Gastroesophageal sphincter (tissue), 4 donors: ENCODE measurements around the gene CSTB. TPM values are rescaled to one million over a fixed set of nuclear protein-coding genes. Genes with fewer than 3 reads are reported as not detected.

Experiments
- ATAC-seq: fragments of 150-250 bp; one replicate; pipeline ENCODE4 v1.9.1; 2016; ENCODE audit warnings: mild to moderate bottlenecking, moderate library complexity
- H3K27ac ChIP-seq, 4 donors: fragments of 200-600 bp; sonication (generic) in 3 of 4; 1 replicate in 3 of 4; 2 replicates in 1 of 4; pipeline ENCODE4 v1.5.1; 2016 to 2019
- H3K27me3 ChIP-seq: fragments of 200-600 bp; sonication (generic); one replicate; pipeline ENCODE4 v1.5.1; 2019
- H3K36me3 ChIP-seq, 2 donors: fragments of 200-600 bp; sonication (generic); one replicate each; pipeline ENCODE4 v1.5.1; 2019; ENCODE audit warnings: control low read depth in 1 of 2
- H3K4me1 ChIP-seq, 3 donors: fragments of 200-600 bp; sonication (generic); 1 replicate in 2 of 3; 2 replicates in 1 of 3; pipeline ENCODE4 v1.5.1; 2016 to 2019; ENCODE audit warnings: control low read depth in 2 of 3
- H3K4me3 ChIP-seq, 2 donors: fragments of 200-600 bp; sonication (generic); one replicate each; pipeline ENCODE4 v1.5.1; 2019; ENCODE audit warnings: mild to moderate bottlenecking in 1 of 2, moderate library complexity in 1 of 2
- H3K9me3 ChIP-seq, 3 donors: fragments of 200-600 bp; sonication (generic); one replicate each; pipeline ENCODE4 v1.5.1; 2017 to 2019; ENCODE audit warnings: control low read depth in 2 of 3
- EP300 ChIP-seq: sonication (generic); formaldehyde crosslinking; IDR thresholded peaks from one replicate; pipeline ENCODE4 v1.6.1; 2017; ENCODE audit warnings: antibody characterized with exemption, mild to moderate bottlenecking
- POLR2A ChIP-seq, 2 donors: fragments of 450-650 bp; IDR thresholded peaks; one replicate each; pipeline ENCODE4 v1.6.1; 2017; ENCODE audit warnings: antibody characterized with exemption in 2 of 2, mild to moderate bottlenecking in 2 of 2, moderate library complexity in 1 of 2
- POLR2AphosphoS5 ChIP-seq: sonication (generic); formaldehyde crosslinking; IDR thresholded peaks from one replicate; pipeline ENCODE4 v1.6.1; 2017; ENCODE audit warnings: antibody characterized with exemption
- WGBS, 2 donors: methylation state at CpG; one replicate each; pipeline ENCODE4 v1.1.5; 2018; ENCODE audit warnings: low coverage in 1 of 2; 5-methylcytosine and 5-hydroxymethylcytosine counted together
- total RNA-seq, 4 donors: library from RNA; depleted of rRNA; stranded (reverse); fragments of >200 nt; gene quantifications; one replicate each; pipeline ENCODE4 v1.1.0, GENCODE V29; 2016
- TF ChIP-seq, protein P1 (sequence below), 4 experiments: fragments of 200-600 bp in 2 of 4; fragments of 450-650 bp in 2 of 4; sonication (generic) in 1 of 4; IDR thresholded peaks; one replicate each; pipeline ENCODE4 v1.5.1; 2017 to 2019; ENCODE audit warnings: antibody characterized with exemption in 4 of 4, mild to moderate bottlenecking in 2 of 4, moderate library complexity in 2 of 4

The CSTB gene
- total RNA-seq, 4 donors from 2014 or later: 8.9 to 22.2 (median 10.1) TPM

DNA sequence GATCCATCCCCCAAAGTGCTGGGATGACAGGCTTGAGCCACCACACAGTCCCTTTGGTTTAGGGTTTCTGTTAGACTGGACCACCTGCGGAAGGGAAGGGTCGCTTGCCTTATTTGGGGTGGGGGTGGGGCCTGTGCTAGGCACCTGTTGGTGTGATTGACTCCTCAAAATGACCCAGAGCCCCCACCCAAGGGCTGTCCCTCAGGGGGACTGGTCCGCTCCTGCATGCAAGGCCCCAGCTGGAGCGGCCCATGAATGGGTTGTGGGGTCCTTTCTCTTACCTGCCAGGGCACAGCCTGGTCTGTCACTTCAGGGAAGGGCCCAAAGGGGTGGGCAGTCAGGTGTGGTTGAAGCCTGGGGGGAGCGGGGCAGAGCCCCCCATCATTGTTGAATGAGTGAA, 1.8 kb upstream of the CSTB start:
- H3K27me3 ChIP-seq: no peaks in the 10 kb centered on the region
- peaks cover 0 to 21% (median 6%) of the 10 kb centered on the region in 3 donors for H3K4me1 ChIP-seq
- no peak overlapping the region for H3K27ac ChIP-seq
- peaks cover 0 to 20% of the 10 kb centered on the region in 2 donors for H3K36me3 ChIP-seq
- WGBS, 2 donors: no CpG with 5 or more reads among the region's 5 CpGs
- no peak for ATAC-seq
- no peaks in the 10 kb centered on the region for H3K9me3 ChIP-seq
- TF ChIP-seq EP300 (no peak), POLR2AphosphoS5 (no peak), POLR2A (IDR thresholded peaks at IDR 0.05) (no peak)
- H3K4me3 ChIP-seq: no peak overlapping the region

DNA sequence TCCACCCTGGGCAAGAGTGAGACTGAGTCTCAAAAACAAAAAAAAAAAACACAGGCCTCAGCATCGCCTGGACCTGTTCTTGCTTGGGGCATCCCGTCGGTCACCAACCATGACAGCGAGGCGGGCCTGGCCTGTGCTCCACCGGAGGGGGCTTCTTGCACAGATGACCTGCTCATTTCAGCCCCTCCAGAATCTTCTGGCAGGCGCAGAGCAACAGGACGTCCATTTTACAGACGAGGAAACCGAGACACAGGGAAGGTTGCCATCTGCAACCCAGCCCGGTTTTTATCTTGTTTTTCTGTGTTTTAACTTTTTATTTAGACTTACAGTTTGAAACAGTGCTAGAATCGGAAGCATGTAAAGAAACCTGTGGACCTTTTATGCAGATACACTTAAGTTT, 918 bp downstream of the CSTB start:
- Histone ChIP-seq H3K27ac (peak overlapping the region in 2 of 4 donors; percentile 90 to 96), H3K9me3 (no peaks in the 10 kb centered on the region), H3K4me3 (peak overlapping the region; percentile 74 to 82), H3K36me3 (peaks cover 0 to 28% of the 10 kb centered on the region in 2 donors), H3K4me1 (peaks cover 0 to 21% (median 6%) of the 10 kb centered on the region in 3 donors), H3K27me3 (no peaks in the 10 kb centered on the region)
- 75% methylated on average over 12 of the region's 12 CpGs; no CpG with 5 or more reads in 1 of the 2 donors for WGBS, 2 donors
- no peak for ATAC-seq
- TF ChIP-seq EP300: no peak
- TF ChIP-seq, protein P1, sequence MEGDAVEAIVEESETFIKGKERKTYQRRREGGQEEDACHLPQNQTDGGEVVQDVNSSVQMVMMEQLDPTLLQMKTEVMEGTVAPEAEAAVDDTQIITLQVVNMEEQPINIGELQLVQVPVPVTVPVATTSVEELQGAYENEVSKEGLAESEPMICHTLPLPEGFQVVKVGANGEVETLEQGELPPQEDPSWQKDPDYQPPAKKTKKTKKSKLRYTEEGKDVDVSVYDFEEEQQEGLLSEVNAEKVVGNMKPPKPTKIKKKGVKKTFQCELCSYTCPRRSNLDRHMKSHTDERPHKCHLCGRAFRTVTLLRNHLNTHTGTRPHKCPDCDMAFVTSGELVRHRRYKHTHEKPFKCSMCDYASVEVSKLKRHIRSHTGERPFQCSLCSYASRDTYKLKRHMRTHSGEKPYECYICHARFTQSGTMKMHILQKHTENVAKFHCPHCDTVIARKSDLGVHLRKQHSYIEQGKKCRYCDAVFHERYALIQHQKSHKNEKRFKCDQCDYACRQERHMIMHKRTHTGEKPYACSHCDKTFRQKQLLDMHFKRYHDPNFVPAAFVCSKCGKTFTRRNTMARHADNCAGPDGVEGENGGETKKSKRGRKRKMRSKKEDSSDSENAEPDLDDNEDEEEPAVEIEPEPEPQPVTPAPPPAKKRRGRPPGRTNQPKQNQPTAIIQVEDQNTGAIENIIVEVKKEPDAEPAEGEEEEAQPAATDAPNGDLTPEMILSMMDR (IDR thresholded peaks at IDR 0.05): no peak
- no peak for TF ChIP-seq POLR2AphosphoS5
- no peak for TF ChIP-seq POLR2A (IDR thresholded peaks at IDR 0.05)

DNA sequence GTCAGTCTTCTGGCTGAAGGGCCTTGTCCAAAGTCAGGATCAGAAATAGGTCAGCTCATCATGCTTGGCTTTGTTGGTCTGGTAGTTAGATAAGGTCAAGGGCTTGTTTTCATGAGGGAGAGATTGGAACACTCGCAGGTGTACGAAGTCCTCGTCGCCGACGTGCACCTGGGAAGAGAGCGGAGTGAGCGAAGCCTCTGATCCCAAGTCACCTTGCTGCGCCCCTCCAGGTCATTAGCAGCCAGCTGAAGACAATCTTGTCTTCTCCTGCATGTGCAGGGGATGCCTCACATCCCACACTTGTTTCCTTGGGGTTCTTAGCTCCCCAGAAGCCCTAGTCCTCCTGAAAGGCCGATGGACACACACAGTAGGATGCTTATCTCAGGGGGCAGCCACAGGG, 1.9 kb downstream of the CSTB start:
- no peaks in the 10 kb centered on the region for H3K27me3 ChIP-seq
- peaks cover 0 to 21% (median 6%) of the 10 kb centered on the region in 3 donors for H3K4me1 ChIP-seq
- H3K9me3 ChIP-seq: no peaks in the 10 kb centered on the region
- no peak for ATAC-seq
- no peak for TF ChIP-seq EP300
- TF ChIP-seq POLR2AphosphoS5: no peak
- TF ChIP-seq, protein P1 (IDR thresholded peaks at IDR 0.05): no peak
- no peak for TF ChIP-seq POLR2A (IDR thresholded peaks at IDR 0.05)
- H3K27ac ChIP-seq: no peak overlapping the region
- 100% methylated on average over 1 of the region's 10 CpGs; no CpG with 5 or more reads in 1 of the 2 donors for WGBS, 2 donors
- no peak overlapping the region for H3K4me3 ChIP-seq
- H3K36me3 ChIP-seq: peaks cover 0 to 28% of the 10 kb centered on the region in 2 donors

DNA sequence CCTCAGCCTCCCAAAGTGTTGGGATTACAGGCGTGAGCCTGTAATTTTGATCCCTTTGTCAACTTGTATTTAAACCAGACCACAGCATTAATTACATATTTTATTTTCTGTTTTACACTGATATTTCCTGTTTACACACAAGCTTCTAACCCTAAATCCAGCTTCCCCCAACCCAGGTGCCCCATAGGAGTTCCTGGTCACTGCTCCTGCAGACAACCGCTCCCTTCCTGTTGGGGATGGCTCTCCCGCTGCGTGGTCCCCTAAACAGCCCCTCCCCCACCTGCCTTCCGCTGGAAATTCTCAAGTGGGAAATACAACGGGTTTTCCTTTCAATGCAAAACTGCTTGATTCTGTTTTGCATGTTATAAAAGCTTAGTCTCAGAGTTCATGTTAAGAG, 3.7 kb downstream of the CSTB start:
- peaks cover 0 to 34% (median 8%) of the 10 kb centered on the region in 3 donors for H3K4me1 ChIP-seq
- H3K9me3 ChIP-seq: no peaks in the 10 kb centered on the region
- H3K27me3 ChIP-seq: no peaks in the 10 kb centered on the region
- TF ChIP-seq POLR2AphosphoS5 (no peak), POLR2A (IDR thresholded peaks at IDR 0.05) (no peak), EP300 (no peak)
- TF ChIP-seq, protein P1 (IDR thresholded peaks at IDR 0.05): no peak
- WGBS, 2 donors: 64 to 76% methylated on average over 4 to 6 of the region's 6 CpGs
- H3K36me3 ChIP-seq: peaks cover 0 to 28% of the 10 kb centered on the region in 2 donors
- no peak for ATAC-seq
- H3K4me3 ChIP-seq: no peak overlapping the region
- H3K27ac ChIP-seq: no peak overlapping the region

DNA sequence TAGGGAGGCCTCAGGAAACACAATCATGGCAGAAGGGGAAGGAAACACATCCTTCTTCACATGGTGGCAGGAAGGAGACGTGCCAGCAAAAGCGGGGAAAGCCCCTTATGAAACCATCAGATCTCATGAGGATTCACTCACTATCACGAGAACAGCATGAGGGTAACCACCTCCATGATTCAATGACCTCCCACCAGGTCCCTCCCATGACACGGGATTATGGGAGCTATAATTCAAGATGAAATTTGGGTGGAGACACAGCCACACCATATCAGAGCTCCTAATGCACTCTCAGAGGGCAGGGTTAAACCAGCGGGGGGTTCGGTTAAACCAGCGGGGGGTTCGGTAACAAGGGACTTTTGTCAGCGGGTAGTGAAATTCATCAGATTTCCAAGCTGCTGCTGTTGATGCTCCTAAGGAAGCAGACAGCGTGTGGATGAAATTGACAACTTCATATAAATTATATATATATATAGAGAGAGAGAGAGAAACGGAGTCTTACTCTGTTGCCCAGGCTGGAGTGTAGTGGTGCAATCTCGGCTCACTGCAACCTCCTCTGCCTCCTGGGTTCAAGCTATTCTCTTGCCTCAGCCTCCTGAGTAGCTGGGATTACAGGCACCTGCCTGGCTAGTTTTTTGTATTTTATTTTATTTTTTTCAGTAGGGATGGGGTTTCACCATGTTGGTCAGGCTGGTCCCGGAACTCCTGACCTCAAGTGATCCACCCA, 4.2 kb downstream of the CSTB start:
- H3K36me3 ChIP-seq: peaks cover 0 to 28% of the 10 kb centered on the region in 2 donors
- H3K9me3 ChIP-seq: no peaks in the 10 kb centered on the region
- 75 to 82% methylated on average over 3 to 9 of the region's 13 CpGs for WGBS, 2 donors
- peaks cover 0 to 34% (median 8%) of the 10 kb centered on the region in 3 donors for H3K4me1 ChIP-seq
- ATAC-seq: no peak
- H3K4me3 ChIP-seq: no peak overlapping the region
- H3K27ac ChIP-seq: no peak overlapping the region
- TF ChIP-seq POLR2A (IDR thresholded peaks at IDR 0.05) (no peak), EP300 (no peak), POLR2AphosphoS5 (no peak)
- TF ChIP-seq, protein P1 (IDR thresholded peaks at IDR 0.05): no peak
- no peaks in the 10 kb centered on the region for H3K27me3 ChIP-seq
